Mesenteric fat pad (tissue), 1 donor: ENCODE measurements around the gene RPL28. TPM values are rescaled to one million over a fixed set of nuclear protein-coding genes. Genes with fewer than 3 reads are reported as not detected.
"Not testable (repeated sequence)": the region's sequence is repeated elsewhere in the genome, so short reads cannot be mapped to it uniquely, and the experiment has no call there.

ENCODE experiments used
- DNase-seq: peaks from one replicate; pipeline ENCODE4 v3.0.0-alpha.2; 2020; ENCODE audit warnings: low spot score
- total RNA-seq: library from RNA; stranded (reverse); fragmentation: NEBNext Ultra II Directional; extraction: Animal tissue kit (Norgen Biotek cat#: 25700); gene quantifications from one replicate; pipeline ENCODE4 v1.2.1, GENCODE V29; 2021
- donor health status: DM: yes; HTN: yes; CAD: no.

The RPL28 gene
- total RNA-seq, 1 donor from 2014 or later = 1,147 TPM

GRCh38 chr19:55421281-55421680 is 35.5 kb downstream of the RPL28 start:
- not testable (repeated sequence) for DNase-seq

- no peak for DNase-seq
Measured at GRCh38 chr19:55423225-55424005, 37.7 kb downstream of the RPL28 start.

- DNase-seq = no peak
Measured at GRCh38 chr19:55424518-55424917, 38.8 kb downstream of the RPL28 start.

- DNase-seq = no peak
Measured at GRCh38 chr19:55426042-55426441, 40.3 kb downstream of the RPL28 start.

- DNase-seq = no peak
Measured at GRCh38 chr19:55431183-55431582, 45.5 kb downstream of the RPL28 start.

- no peak for DNase-seq
Measured at GRCh38 chr19:55432241-55432959, 46.7 kb downstream of the RPL28 start.

GRCh38 chr19:55433292-55433691 is 47.6 kb downstream of the RPL28 start:
- DNase-seq = no peak

- DNase-seq = no peak
Measured at GRCh38 chr19:55434356-55434919, 48.7 kb downstream of the RPL28 start.

- DNase-seq = no peak
Measured at GRCh38 chr19:55435020-55435419, 49.3 kb downstream of the RPL28 start.

GRCh38 chr19:55436847-55437246 is 51.1 kb downstream of the RPL28 start:
- no peak for DNase-seq

- DNase-seq = no peak
Measured at GRCh38 chr19:55437410-55437809, 51.7 kb downstream of the RPL28 start.

GRCh38 chr19:55439052-55439451 is 53.3 kb downstream of the RPL28 start:
- DNase-seq = no peak

GRCh38 chr19:55440411-55441105 is 54.8 kb downstream of the RPL28 start:
- no peak for DNase-seq

- no peak for DNase-seq
Measured at GRCh38 chr19:55441319-55441691, 55.6 kb downstream of the RPL28 start.

- no peak for DNase-seq
Measured at GRCh38 chr19:55441692-55442321, 56.1 kb downstream of the RPL28 start.

GRCh38 chr19:55442372-55442961 is 56.7 kb downstream of the RPL28 start:
- DNase-seq = no peak

GRCh38 chr19:55443045-55443823 is 57.5 kb downstream of the RPL28 start, which contains the start of gene SHISA7:
TSS of gene SHISA7 (minus strand) at chr19:55443300. CDS start at chr19:55442863, 437 bp downstream.
- DNase-seq = no peak

- DNase-seq = no peak
Measured at GRCh38 chr19:55443824-55444480, 58.2 kb downstream of the RPL28 start.

- no peak for DNase-seq
Measured at GRCh38 chr19:55444646-55445045, 58.9 kb downstream of the RPL28 start.
